ENCODE results near the gene DMTF1. TPM values are rescaled to one million over a fixed set of nuclear protein-coding genes. Genes with fewer than 3 reads are reported as not detected.

DMTF1 gene
- total RNA-seq, 1 experiment from 2014 or later: 56.3 TPM

DNA sequence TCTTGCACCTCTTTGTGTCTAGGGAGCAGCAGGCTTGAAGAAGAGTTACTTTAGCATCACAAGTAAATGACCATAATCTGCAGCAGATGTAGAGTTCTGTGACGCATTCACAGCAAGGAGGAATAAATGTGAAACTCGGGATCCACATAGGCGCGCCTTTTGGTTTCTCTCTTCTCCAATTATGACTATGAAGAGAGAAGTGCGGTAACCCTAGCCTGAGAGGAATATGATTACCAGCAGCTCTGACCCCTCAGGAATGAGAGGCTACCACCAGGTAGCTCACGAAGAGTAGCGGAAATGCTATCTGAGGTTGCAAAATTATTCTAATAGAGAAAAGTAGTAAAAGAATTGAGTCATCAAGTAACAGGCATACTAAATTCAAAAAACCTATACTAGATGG is 25.2 kb upstream of the DMTF1 start:
- Histone ChIP-seq H3K9ac (ENCODE audit: low read length) (no peak overlapping the region), H3K36me3 (ENCODE audit: control insufficient read depth in 1 of 2, insufficient read depth in 2 of 2, low read length in 2 of 2) (no peaks in the 10 kb centered on the region), H3K27me3 (ENCODE audit: insufficient read depth, low read length) (no peaks in the 10 kb centered on the region), H3K27ac (ENCODE audit: low read depth, low read length) (no peak overlapping the region), H3K79me2 (ENCODE audit: insufficient read depth, low read length) (no peaks in the 10 kb centered on the region), H4K20me1 (ENCODE audit: insufficient read depth) (no peaks in the 10 kb centered on the region), H3K4me2 (ENCODE audit: low read length) (no peak overlapping the region), H3K4me3 (replicated peaks in 1 of 2; ENCODE audit: low read depth in 1 of 2, low read length in 2 of 2) (no peak overlapping the region), H3K9me2 (ENCODE audit: insufficient read depth) (peaks cover 3% of the 10 kb centered on the region; the same call in 1 of the 2 replicates), H3K9me3 (ENCODE audit: control insufficient read depth in 1 of 2, insufficient read depth in 1 of 2, low read depth in 1 of 2, low read length in 2 of 2) (no peaks in the 10 kb centered on the region), H3K4me1 (ENCODE audit: control insufficient read depth in 1 of 2, insufficient read depth in 2 of 2, low read length in 2 of 2) (no peaks in the 10 kb centered on the region), H2AFZ (ENCODE audit: low read depth, low read length, poor library complexity, severe bottlenecking) (no peak overlapping the region)
- POLR2A ChIA-PET: no interaction called here
- no peak for DNase-seq (ENCODE audit: low read depth, low spot score)
- intact Hi-C loops (cut with micrococcal nuclease): no loop called here
- TF ChIP-seq, protein P1, sequence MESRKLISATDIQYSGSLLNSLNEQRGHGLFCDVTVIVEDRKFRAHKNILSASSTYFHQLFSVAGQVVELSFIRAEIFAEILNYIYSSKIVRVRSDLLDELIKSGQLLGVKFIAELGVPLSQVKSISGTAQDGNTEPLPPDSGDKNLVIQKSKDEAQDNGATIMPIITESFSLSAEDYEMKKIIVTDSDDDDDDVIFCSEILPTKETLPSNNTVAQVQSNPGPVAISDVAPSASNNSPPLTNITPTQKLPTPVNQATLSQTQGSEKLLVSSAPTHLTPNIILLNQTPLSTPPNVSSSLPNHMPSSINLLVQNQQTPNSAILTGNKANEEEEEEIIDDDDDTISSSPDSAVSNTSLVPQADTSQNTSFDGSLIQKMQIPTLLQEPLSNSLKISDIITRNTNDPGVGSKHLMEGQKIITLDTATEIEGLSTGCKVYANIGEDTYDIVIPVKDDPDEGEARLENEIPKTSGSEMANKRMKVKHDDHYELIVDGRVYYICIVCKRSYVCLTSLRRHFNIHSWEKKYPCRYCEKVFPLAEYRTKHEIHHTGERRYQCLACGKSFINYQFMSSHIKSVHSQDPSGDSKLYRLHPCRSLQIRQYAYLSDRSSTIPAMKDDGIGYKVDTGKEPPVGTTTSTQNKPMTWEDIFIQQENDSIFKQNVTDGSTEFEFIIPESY (IDR thresholded peaks at IDR 0.05; ENCODE audit: extremely low read depth, insufficient replicate concordance, low read length): no peak
- RAD21 ChIA-PET (ENCODE audit: low non-redundant PET in 1 of 2, low total read pairs in 2 of 2, uncharacterized antibody in 2 of 2, unreplicated experiment in 2 of 2): no interaction called here
- CTCF ChIA-PET: no interaction called here
- BruUV-seq (replicated peaks): no TSS peak
- ATAC-seq: no peak

- ATAC-seq (no peak), DNase-seq (ENCODE audit: low read depth, low spot score) (no peak)
- Histone ChIP-seq H3K27me3 (ENCODE audit: insufficient read depth, low read length) (no peaks in the 10 kb centered on the region), H3K27ac (ENCODE audit: low read depth, low read length) (no peak overlapping the region), H3K9ac (ENCODE audit: low read length) (no peak overlapping the region), H3K4me1 (ENCODE audit: control insufficient read depth in 1 of 2, insufficient read depth in 2 of 2, low read length in 2 of 2) (no peaks in the 10 kb centered on the region), H3K36me3 (ENCODE audit: control insufficient read depth in 1 of 2, insufficient read depth in 2 of 2, low read length in 2 of 2) (no peaks in the 10 kb centered on the region), H3K4me3 (replicated peaks in 1 of 2; ENCODE audit: low read depth in 1 of 2, low read length in 2 of 2) (no peak overlapping the region), H2AFZ (ENCODE audit: low read depth, low read length, poor library complexity, severe bottlenecking) (no peak overlapping the region), H3K4me2 (ENCODE audit: low read length) (no peak overlapping the region), H4K20me1 (ENCODE audit: insufficient read depth) (no peaks in the 10 kb centered on the region), H3K79me2 (ENCODE audit: insufficient read depth, low read length) (no peaks in the 10 kb centered on the region), H3K9me3 (ENCODE audit: control insufficient read depth in 1 of 2, insufficient read depth in 1 of 2, low read depth in 1 of 2, low read length in 2 of 2) (no peaks in the 10 kb centered on the region), H3K9me2 (ENCODE audit: insufficient read depth) (peaks cover 3% of the 10 kb centered on the region; the same call in 1 of the 2 replicates)
- no peak for TF ChIP-seq SP1 (IDR thresholded peaks at IDR 0.05; ENCODE audit: low read depth)
- no peak for TF ChIP-seq EGR1 (IDR thresholded peaks at IDR 0.05; ENCODE audit: low read depth)
- TF ChIP-seq, protein P2, sequence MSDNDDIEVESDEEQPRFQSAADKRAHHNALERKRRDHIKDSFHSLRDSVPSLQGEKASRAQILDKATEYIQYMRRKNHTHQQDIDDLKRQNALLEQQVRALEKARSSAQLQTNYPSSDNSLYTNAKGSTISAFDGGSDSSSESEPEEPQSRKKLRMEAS (IDR thresholded peaks at IDR 0.05): no peak
- TF ChIP-seq YY1 (IDR thresholded peaks at IDR 0.05; ENCODE audit: extremely low read depth, insufficient replicate concordance, low read depth, low read length): no peak
- TF ChIP-seq, protein P3, sequence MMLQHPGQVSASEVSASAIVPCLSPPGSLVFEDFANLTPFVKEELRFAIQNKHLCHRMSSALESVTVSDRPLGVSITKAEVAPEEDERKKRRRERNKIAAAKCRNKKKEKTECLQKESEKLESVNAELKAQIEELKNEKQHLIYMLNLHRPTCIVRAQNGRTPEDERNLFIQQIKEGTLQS (IDR thresholded peaks at IDR 0.05): no peak
- TF ChIP-seq CEBPB (IDR thresholded peaks at IDR 0.05; ENCODE audit: low read depth): no peak
- TF ChIP-seq POLR2A (IDR thresholded peaks at IDR 0.05; ENCODE audit: borderline replicate concordance, extremely low read depth, insufficient read depth, insufficient read length): no peak
- TF ChIP-seq, protein P1 (IDR thresholded peaks at IDR 0.05; ENCODE audit: extremely low read depth, insufficient replicate concordance, low read length): no peak
- TF ChIP-seq SIN3A (IDR thresholded peaks at IDR 0.05; ENCODE audit: low read depth): no peak
- TF ChIP-seq ELF1 (IDR thresholded peaks at IDR 0.05; ENCODE audit: borderline replicate concordance, low read depth): no peak
- TF ChIP-seq FOSL1 (IDR thresholded peaks at IDR 0.05; ENCODE audit: low read depth): no peak
- no peak for TF ChIP-seq RAD21 (IDR thresholded peaks at IDR 0.05; ENCODE audit: low read depth)
- CTCF ChIA-PET: no interaction called here
- intact Hi-C loops (cut with micrococcal nuclease): no loop called here
- RAD21 ChIA-PET (ENCODE audit: low non-redundant PET in 1 of 2, low total read pairs in 2 of 2, uncharacterized antibody in 2 of 2, unreplicated experiment in 2 of 2): no interaction called here
- POLR2A ChIA-PET: no interaction called here
- BruUV-seq (replicated peaks): no TSS peak
Observed at GRCh38 chr7:87128861-87129267, 23.4 kb upstream of the DMTF1 start.
